Effector memory CD8-positive, alpha-beta T cell (primary cell): ENCODE measurements around the gene MED4.
"Not testable (repeated sequence)": the region's sequence is repeated elsewhere in the genome, so short reads cannot be mapped to it uniquely, and the experiment has no call there.

ENCODE experiments used
- ATAC-seq: fragments of 150-1000 bp; cut with Tn5 transposase; replicated peaks from 2 replicates; pipeline ENCODE4 v1.10.0; 2021; ENCODE audit warnings: mild to moderate bottlenecking, moderate library complexity
- DNase-seq, 3 experiments: peaks; one replicate each; pipeline ENCODE4 v3.0.0; 2021
- H3K27ac Mint-ChIP-seq, 2 donors: one replicate each; pipeline ENCODE4 v1.8.0; 2022; ENCODE audit warnings: mild to moderate bottlenecking in 2 of 2, mixed read lengths in 2 of 2, moderate library complexity in 2 of 2
- H3K27me3 Mint-ChIP-seq, 2 donors: one replicate each; pipeline ENCODE4 v1.8.0; 2022; ENCODE audit warnings: mixed read lengths in 2 of 2
- H3K36me3 Mint-ChIP-seq: one replicate; pipeline ENCODE4 v1.8.0; 2022; ENCODE audit warnings: mild to moderate bottlenecking, moderate library complexity, mixed read lengths; ENCODE audit not compliant: insufficient read depth
- H3K4me1 Mint-ChIP-seq, 2 donors: one replicate each; pipeline ENCODE4 v1.8.0; 2022; ENCODE audit warnings: low read depth in 2 of 2, mixed read lengths in 2 of 2
- H3K4me3 Mint-ChIP-seq, 2 donors: one replicate each; pipeline ENCODE4 v1.8.0; 2022; ENCODE audit warnings: mild to moderate bottlenecking in 2 of 2, mixed read lengths in 2 of 2, moderate library complexity in 2 of 2
- H3K9me3 Mint-ChIP-seq, 2 donors: one replicate each; pipeline ENCODE4 v1.8.0; 2022; ENCODE audit warnings: mixed read lengths in 2 of 2

Gene MED4

DNA sequence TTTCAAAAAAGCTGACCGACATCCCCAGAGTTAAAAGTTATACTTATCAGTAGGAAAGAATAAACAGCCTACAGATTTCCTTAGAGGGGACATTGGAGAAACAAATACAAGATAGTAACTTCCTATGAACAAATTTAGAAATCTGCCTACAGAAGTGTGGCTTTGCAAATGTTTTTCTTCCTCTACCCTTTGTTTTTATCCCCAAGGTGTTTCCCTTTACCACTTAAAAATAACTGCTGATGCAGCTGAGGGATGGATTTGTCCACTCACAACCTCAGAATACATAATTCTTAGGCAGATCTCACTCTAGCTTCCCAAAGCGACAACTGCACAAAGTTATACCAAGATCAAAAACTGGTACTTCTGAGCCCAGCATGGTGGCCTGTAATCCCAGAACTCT, 20.9 kb downstream of the MED4 start:
- H3K4me1 Mint-ChIP-seq = no peaks in the 10 kb centered on the region
- no peaks in the 10 kb centered on the region for H3K27me3 Mint-ChIP-seq
- H3K4me3 Mint-ChIP-seq = no peak overlapping the region
- H3K9me3 Mint-ChIP-seq = no peaks in the 10 kb centered on the region
- H3K27ac Mint-ChIP-seq = no peak overlapping the region
- no peak for DNase-seq
- ATAC-seq = no peak
- H3K36me3 Mint-ChIP-seq = peaks cover 74% of the 10 kb centered on the region

GRCh38 chr13:48072787-48073186, 22.1 kb downstream of the MED4 start:
- H3K4me1 Mint-ChIP-seq = no peaks in the 10 kb centered on the region
- no peak for DNase-seq
- no peak for ATAC-seq
- no peaks in the 10 kb centered on the region for H3K9me3 Mint-ChIP-seq
- peaks cover 70% of the 10 kb centered on the region for H3K36me3 Mint-ChIP-seq
- no peaks in the 10 kb centered on the region for H3K27me3 Mint-ChIP-seq
- no peak overlapping the region for H3K27ac Mint-ChIP-seq
- H3K4me3 Mint-ChIP-seq = no peak overlapping the region

DNA sequence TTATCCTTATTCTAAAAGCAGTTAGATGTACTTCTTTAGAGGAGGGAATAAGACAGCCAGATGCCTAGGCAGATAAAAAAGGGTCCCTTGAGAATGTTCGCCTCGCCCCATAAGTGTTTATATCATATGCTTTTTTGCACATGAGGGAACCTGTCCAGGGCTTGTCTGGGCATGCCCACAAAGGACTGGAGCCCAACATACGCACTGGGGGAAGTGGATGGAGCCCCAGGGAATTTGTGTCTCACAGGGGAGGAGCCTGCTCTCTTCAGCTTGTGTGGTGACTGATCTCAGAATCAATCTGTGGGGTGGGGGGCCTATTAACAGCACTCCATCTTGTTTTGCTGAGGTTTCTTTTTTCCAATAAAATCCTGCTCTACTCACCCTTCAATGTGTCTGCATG, 22.6 kb downstream of the MED4 start:
- H3K27ac Mint-ChIP-seq = no peak overlapping the region
- no peaks in the 10 kb centered on the region for H3K4me1 Mint-ChIP-seq

GRCh38 chr13:48070942-48071341, 24.0 kb downstream of the MED4 start:
- H3K4me3 Mint-ChIP-seq = no peak overlapping the region
- no peaks in the 10 kb centered on the region for H3K9me3 Mint-ChIP-seq
- H3K27ac Mint-ChIP-seq = peak overlapping the region in 1 of 2 donors; percentile 52
- ATAC-seq = no peak
- no peaks in the 10 kb centered on the region for H3K27me3 Mint-ChIP-seq
- H3K36me3 Mint-ChIP-seq = peaks cover 57% of the 10 kb centered on the region
- no peaks in the 10 kb centered on the region for H3K4me1 Mint-ChIP-seq
- DNase-seq = no peak

More for the DNA sequence above, 22.6 kb downstream of the MED4 start:
- DNase-seq = no peak
- Mint-ChIP-seq H3K36me3 (peaks cover 69% of the 10 kb centered on the region), H3K27me3 (no peaks in the 10 kb centered on the region), H3K9me3 (no peaks in the 10 kb centered on the region), H3K4me3 (no peak overlapping the region)
- ATAC-seq = no peak

- H3K4me3 Mint-ChIP-seq = no peak overlapping the region
- ATAC-seq (no peak), DNase-seq (no peak)
- H3K9me3 Mint-ChIP-seq = no peaks in the 10 kb centered on the region
- peaks cover 49% of the 10 kb centered on the region for H3K36me3 Mint-ChIP-seq
- H3K27me3 Mint-ChIP-seq = no peaks in the 10 kb centered on the region
- H3K4me1 Mint-ChIP-seq = no peaks in the 10 kb centered on the region
- H3K27ac Mint-ChIP-seq = peak overlapping the region in 1 of 2 donors; percentile 52
Observed at GRCh38 chr13:48069573-48069972, 25.3 kb downstream of the MED4 start.

DNA sequence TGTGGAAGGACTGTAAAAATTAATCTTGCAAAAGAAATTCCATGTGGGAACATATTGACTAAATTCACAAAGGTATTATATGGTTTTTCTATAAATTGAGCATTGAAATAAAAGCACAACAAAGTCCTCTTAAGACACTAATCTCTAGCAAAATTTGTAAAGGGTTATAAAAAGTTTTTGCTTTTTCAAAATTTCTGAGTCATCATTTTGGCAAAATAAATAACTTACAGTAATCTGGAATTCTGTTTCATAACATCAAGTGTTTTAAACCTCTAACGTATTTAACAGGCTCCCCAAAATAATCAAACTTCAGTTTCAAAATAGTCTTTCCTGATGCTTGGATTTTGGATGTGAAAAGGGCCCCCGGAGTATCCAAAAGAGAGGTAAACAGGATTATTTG, 26.0 kb downstream of the MED4 start:
- no peak overlapping the region for H3K4me3 Mint-ChIP-seq
- peaks cover 43% of the 10 kb centered on the region for H3K36me3 Mint-ChIP-seq
- no peaks in the 10 kb centered on the region for H3K4me1 Mint-ChIP-seq
- H3K9me3 Mint-ChIP-seq = no peaks in the 10 kb centered on the region
- no peaks in the 10 kb centered on the region for H3K27me3 Mint-ChIP-seq
- no peak for ATAC-seq
- no peak for DNase-seq
- H3K27ac Mint-ChIP-seq = no peak overlapping the region

DNA sequence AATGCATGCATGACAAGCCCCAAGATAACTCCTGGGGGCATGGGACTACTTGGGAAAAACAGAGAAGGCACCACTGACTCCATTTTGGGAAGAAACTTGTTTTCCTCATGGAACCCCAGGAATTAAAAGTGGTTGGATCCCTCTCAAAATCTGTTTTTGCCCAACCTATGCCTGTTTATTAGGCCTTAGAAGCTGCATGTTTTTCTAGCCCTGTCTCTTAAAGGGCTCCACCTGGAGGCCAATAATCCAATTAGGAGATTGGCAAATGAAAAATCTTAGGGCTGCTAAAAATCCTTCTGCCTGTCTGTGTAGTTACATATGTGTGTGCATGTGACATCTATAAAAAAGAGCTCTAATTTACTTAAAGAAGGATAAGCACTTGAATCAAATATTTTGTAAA, 26.9 kb downstream of the MED4 start:
- Mint-ChIP-seq H3K27ac (no peak overlapping the region), H3K4me1 (no peaks in the 10 kb centered on the region), H3K4me3 (no peak overlapping the region), H3K9me3 (no peaks in the 10 kb centered on the region), H3K36me3 (peaks cover 37% of the 10 kb centered on the region), H3K27me3 (no peaks in the 10 kb centered on the region)
- DNase-seq (no peak), ATAC-seq (no peak)

- ATAC-seq = no peak
Observed at GRCh38 chr13:48066310-48066989, 28.5 kb downstream of the MED4 start.

GRCh38 chr13:48059951-48060350, 35.0 kb downstream of the MED4 start:
- not testable (repeated sequence) for H3K27me3 Mint-ChIP-seq, H3K36me3 Mint-ChIP-seq, H3K9me3 Mint-ChIP-seq, DNase-seq, ATAC-seq, H3K4me3 Mint-ChIP-seq
- Mint-ChIP-seq H3K4me1 (peaks cover 10 to 36% of the 10 kb centered on the region in 2 donors), H3K27ac (peak overlapping the region; percentile 33 to 42)

More at GRCh38 chr13:48066310-48066989, 28.5 kb downstream of the MED4 start:
- Mint-ChIP-seq H3K9me3 (no peaks in the 10 kb centered on the region), H3K27ac (no peak overlapping the region), H3K36me3 (peaks cover 23% of the 10 kb centered on the region), H3K4me3 (no peak overlapping the region), H3K4me1 (peaks cover 2 to 9% of the 10 kb centered on the region in 2 donors), H3K27me3 (no peaks in the 10 kb centered on the region)
- no peak for DNase-seq

DNA sequence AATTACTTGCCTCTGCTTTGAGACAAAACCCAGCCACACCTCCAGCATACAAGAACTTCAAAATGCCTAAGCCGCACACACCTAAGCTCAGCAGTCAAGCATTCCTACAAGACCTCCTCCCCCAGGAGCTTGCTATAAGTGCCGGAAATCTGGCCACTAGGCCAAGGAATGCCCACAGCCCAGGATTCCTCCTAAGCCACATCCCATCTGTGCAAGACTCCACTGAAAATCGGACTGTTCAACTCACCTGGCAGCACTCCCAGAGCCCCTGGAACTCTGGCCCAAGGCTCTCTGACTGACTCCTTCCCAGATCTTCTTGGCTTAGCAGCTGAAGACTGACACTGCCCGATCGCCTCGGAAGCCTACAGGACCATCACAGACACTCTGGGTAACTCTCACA, 36.4 kb downstream of the MED4 start:
- H3K9me3 Mint-ChIP-seq, H3K36me3 Mint-ChIP-seq, ATAC-seq, H3K4me3 Mint-ChIP-seq, DNase-seq, H3K27me3 Mint-ChIP-seq: not testable (repeated sequence)
- Mint-ChIP-seq H3K4me1 (peaks cover 10 to 36% of the 10 kb centered on the region in 2 donors), H3K27ac (peak overlapping the region in 1 of 2 donors; percentile 47)

- no peak overlapping the region for H3K4me3 Mint-ChIP-seq
- DNase-seq = no peak
- peaks cover 8 to 20% of the 10 kb centered on the region in 2 donors for H3K4me1 Mint-ChIP-seq
- H3K27ac Mint-ChIP-seq = peak overlapping the region; percentile 47 to 66
- H3K36me3 Mint-ChIP-seq = peaks cover 11% of the 10 kb centered on the region
- no peaks in the 10 kb centered on the region for H3K27me3 Mint-ChIP-seq
- H3K9me3 Mint-ChIP-seq = no peaks in the 10 kb centered on the region
- ATAC-seq = no peak
Observed at GRCh38 chr13:48055712-48056111, 39.2 kb downstream of the MED4 start.

- DNase-seq = no peak
- H3K36me3 Mint-ChIP-seq = peaks cover 11% of the 10 kb centered on the region
- peaks cover 6 to 10% of the 10 kb centered on the region in 2 donors for H3K4me1 Mint-ChIP-seq
- H3K27ac Mint-ChIP-seq = no peak overlapping the region
- H3K4me3 Mint-ChIP-seq = no peak overlapping the region
- ATAC-seq = no peak
- no peaks in the 10 kb centered on the region for H3K9me3 Mint-ChIP-seq
- no peaks in the 10 kb centered on the region for H3K27me3 Mint-ChIP-seq
Observed at GRCh38 chr13:48054601-48055000, 40.3 kb downstream of the MED4 start.

DNA sequence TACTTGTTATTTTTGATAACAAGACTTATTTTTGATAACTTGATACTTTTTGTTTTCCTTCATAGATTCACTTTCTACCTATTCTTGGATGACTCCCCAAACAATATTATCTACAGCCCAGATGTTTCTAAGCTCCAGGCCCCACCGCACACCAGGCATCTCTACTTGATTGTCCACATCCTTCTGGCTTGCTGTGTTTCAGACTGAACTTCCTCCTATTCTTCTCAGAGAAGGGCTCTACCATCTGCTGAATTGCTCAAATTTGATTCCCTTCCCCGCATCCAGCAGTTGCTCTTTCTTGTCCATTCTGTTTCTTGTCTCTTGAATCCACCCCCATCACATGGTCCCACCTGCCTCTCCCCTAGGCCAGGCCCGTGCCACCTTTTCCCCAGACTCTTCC, 44.4 kb downstream of the MED4 start:
- Mint-ChIP-seq H3K4me1 (peaks cover 0 to 2% of the 10 kb centered on the region in 2 donors), H3K36me3 (peaks cover 21% of the 10 kb centered on the region), H3K27ac (no peak overlapping the region), H3K4me3 (no peak overlapping the region), H3K9me3 (no peaks in the 10 kb centered on the region), H3K27me3 (no peaks in the 10 kb centered on the region)
- no peak for ATAC-seq
- no peak for DNase-seq

GRCh38 chr13:48043789-48044503, 51.0 kb downstream of the MED4 start:
- no peaks in the 10 kb centered on the region for H3K27me3 Mint-ChIP-seq
- no peaks in the 10 kb centered on the region for H3K9me3 Mint-ChIP-seq
- H3K36me3 Mint-ChIP-seq = peaks cover 16% of the 10 kb centered on the region
- no peak overlapping the region for H3K4me3 Mint-ChIP-seq
- DNase-seq (no peak), ATAC-seq (no peak)
- H3K4me1 Mint-ChIP-seq = peaks cover 1 to 10% of the 10 kb centered on the region in 2 donors
- peak overlapping the region in 1 of 2 donors; percentile 61 for H3K27ac Mint-ChIP-seq
